Naive thymus-derived CD4-positive, alpha-beta T cell (primary cell): ENCODE results near the gene RPL5. TPM values are rescaled to one million over a fixed set of nuclear protein-coding genes. Genes with fewer than 3 reads are reported as not detected.
A peak's percentile ranks its signal among the peaks of the same experiment; 100 is the strongest.

ENCODE experiments used
- ATAC-seq: fragments of 150-1000 bp; cut with Tn5 transposase; 2 replicates; pipeline ENCODE4 v1.10.0; 2021; ENCODE audit warnings: mild to moderate bottlenecking, moderate library complexity
- CTCF ChIA-PET: fragments of 350-600 bp; sonication (Branson Sonifier 250); formaldehyde crosslinking; loops from one replicate; lab custom pipeline; 2021; ENCODE audit warnings: antibody characterized with exemption; lab: Charles Lee
- POLR2A ChIA-PET: fragments of 350-600 bp; sonication (Branson Sonifier 250); formaldehyde crosslinking; loops from one replicate; lab custom pipeline; 2021; ENCODE audit warnings: antibody characterized with exemption, inconsistent platforms; lab: Charles Lee
- DNase-seq, 9 donors: peaks; one replicate each; pipeline versions ENCODE4 v3.0.0 to v3.0.0-alpha.2; 2020 to 2022; ENCODE audit warnings: mixed read lengths in 1 of 9
- H3K27ac ChIP-seq: one replicate; pipeline ENCODE4 v1.7.0; 2013; ENCODE audit warnings: mild to moderate bottlenecking, low read depth, low read length, moderate library complexity
- H3K27me3 ChIP-seq, 2 donors: one replicate each; pipeline ENCODE4 v1.7.0; 2013; ENCODE audit warnings: low read length in 2 of 2, mild to moderate bottlenecking in 2 of 2, moderate library complexity in 2 of 2; ENCODE audit not compliant: control insufficient read depth in 2 of 2, insufficient read depth in 2 of 2
- H3K36me3 ChIP-seq, 3 experiments: 1 replicate in 2 of 3; 2 replicates in 1 of 3; pipeline ENCODE4 v1.7.0; 2013; ENCODE audit warnings: low read length in 3 of 3, mild to moderate bottlenecking in 3 of 3, moderate library complexity in 1 of 3; ENCODE audit not compliant: insufficient read depth in 3 of 3, control insufficient read depth in 2 of 3
- H3K4me1 ChIP-seq, 2 donors: one replicate each; pipeline ENCODE4 v1.7.0; 2013; ENCODE audit warnings: low read length in 2 of 2, mild to moderate bottlenecking in 2 of 2, moderate library complexity in 1 of 2; ENCODE audit not compliant: control insufficient read depth in 2 of 2, insufficient read depth in 2 of 2
- H3K4me3 ChIP-seq: 2 replicates; pipeline ENCODE4 v1.7.0; 2013; ENCODE audit warnings: mild to moderate bottlenecking, low read length
- H3K9me3 ChIP-seq, 3 experiments: 1 replicate in 2 of 3; 2 replicates in 1 of 3; pipeline ENCODE4 v1.7.0; 2013; ENCODE audit warnings: low read length in 3 of 3; ENCODE audit not compliant: control insufficient read depth in 2 of 3
- H3K27ac Mint-ChIP-seq, 9 donors: one replicate each; pipeline ENCODE4 v1.8.0; 2020 to 2022; ENCODE audit warnings: mixed read lengths in 9 of 9, mild to moderate bottlenecking in 8 of 9, moderate library complexity in 5 of 9, inconsistent platforms in 2 of 9
- H3K27me3 Mint-ChIP-seq, 5 donors: one replicate each; pipeline ENCODE4 v1.8.0; 2021 to 2022; ENCODE audit warnings: mixed read lengths in 5 of 5, mild to moderate bottlenecking in 1 of 5
- H3K36me3 Mint-ChIP-seq, 5 donors: one replicate each; pipeline ENCODE4 v1.8.0; 2020 to 2022; ENCODE audit warnings: mixed read lengths in 5 of 5, mild to moderate bottlenecking in 3 of 5, inconsistent platforms in 1 of 5
- H3K4me1 Mint-ChIP-seq, 7 donors: one replicate each; pipeline ENCODE4 v1.8.0; 2020 to 2022; ENCODE audit warnings: mixed read lengths in 7 of 7, mild to moderate bottlenecking in 3 of 7, inconsistent platforms in 1 of 7
- H3K4me3 Mint-ChIP-seq, 10 donors: one replicate each; pipeline ENCODE4 v1.8.0; 2020 to 2022; ENCODE audit warnings: mild to moderate bottlenecking in 10 of 10, mixed read lengths in 10 of 10, moderate library complexity in 6 of 10, inconsistent platforms in 2 of 10
- H3K9me3 Mint-ChIP-seq, 11 donors: one replicate each; pipeline ENCODE4 v1.8.0; 2020 to 2022; ENCODE audit warnings: mixed read lengths in 11 of 11, mild to moderate bottlenecking in 4 of 11, inconsistent platforms in 1 of 11, moderate library complexity in 1 of 11
- intact Hi-C, 2 donors: fragments of 100-400 bp; cut with micrococcal nuclease; formaldehyde crosslinking; loops; one replicate each; pipeline ENCODE4 v1.15.1; 2023
- polyA plus RNA-seq, 2 donors: library from polyadenylated mRNA; unstranded; fragments of 300-500 nt; fragmentation: Illumina TruSeq; gene quantifications; one replicate each; pipeline ENCODE4 v1.2.3, GENCODE V29; 2021
- total RNA-seq, 6 experiments: library from RNA in 5 of 6; stranded (reverse) in 5 of 6; gene quantifications; 1 replicate in 5 of 6; 2 replicates in 1 of 6; pipeline ENCODE4 v1.2.3 and lab custom pipeline; 2021 to 2026

The RPL5 gene
- total and polyA plus RNA-seq, 7 experiments from 2014 or later, result 764 to 3,358 (median 1,635) TPM

DNA sequence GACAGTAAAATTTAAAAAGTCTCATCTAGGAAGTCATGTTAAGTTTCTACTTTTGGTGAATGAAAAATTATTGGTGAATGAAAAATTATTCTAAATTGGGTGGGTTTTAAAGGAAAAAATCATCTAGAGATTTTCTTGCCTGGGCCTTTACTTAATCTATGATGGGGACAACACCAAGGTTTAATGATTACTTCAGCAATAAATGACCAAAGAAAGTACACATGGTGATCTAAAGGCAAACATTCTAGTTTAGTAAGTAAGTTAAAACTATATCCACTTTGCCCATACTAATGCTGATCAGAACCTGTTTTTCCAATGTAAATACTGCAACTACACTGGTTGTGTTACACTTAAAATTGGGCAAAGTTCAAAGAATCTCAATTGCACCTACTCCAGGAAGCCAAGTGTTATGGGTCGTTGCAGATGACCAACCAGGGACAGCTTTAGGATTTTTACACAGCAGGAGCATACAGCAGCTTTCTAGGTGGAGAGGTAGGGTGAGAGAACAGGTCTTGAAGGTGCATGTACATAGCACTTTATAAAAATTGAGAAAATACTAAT lies 14.6 kb upstream of the RPL5 start:
- H3K27ac Mint-ChIP-seq, result no peak overlapping the region
- ATAC-seq, result no peak
- intact Hi-C loops, result no loop called here

DNA sequence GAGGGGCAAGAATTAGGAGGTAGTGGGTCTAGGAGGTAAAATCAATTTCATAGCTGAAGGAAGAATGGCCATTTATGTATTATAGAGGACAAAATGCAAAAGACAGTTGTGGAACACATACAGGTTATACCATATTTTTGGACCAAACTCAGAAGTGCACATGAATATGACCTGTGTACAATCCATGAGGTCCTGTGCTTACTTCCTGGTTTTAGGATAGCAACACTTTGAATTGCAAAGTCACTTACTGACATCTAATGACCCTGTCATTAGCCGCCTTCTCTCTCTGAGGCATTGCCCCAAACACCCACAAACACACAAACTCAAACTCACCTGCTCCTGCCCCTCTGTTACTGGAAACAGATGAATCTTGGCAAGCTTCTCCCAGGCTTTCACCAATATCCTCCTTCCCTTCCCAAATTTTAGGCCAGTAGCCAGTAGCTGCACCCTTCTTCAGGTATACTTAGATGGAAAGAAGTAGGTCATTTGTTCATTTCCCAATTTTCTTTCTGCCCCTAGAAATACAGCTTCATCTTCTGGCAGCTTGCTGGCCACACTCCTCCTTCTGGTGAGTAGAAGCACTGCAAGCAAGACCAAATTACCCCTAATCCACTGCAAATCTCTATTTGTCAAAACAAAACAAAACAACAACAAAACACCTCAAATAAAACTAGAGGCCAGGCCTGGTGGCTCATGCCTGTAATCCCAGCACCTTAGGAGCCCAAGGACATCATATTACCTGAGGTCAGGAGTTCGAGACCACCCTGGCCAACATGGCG lies 13.7 kb upstream of the RPL5 start:
- no peak overlapping the region for H3K4me3 Mint-ChIP-seq
- DNase-seq, result peak in 4 of 9 donors; percentile 20 to 28 (median 28)
- peak; percentile 71 for ATAC-seq

More for the DNA sequence above, 14.6 kb upstream of the RPL5 start:
- Mint-ChIP-seq H3K36me3 (no peaks in the 10 kb centered on the region), H3K4me1 (no peaks in the 10 kb centered on the region), H3K9me3 (no peaks in the 10 kb centered on the region), H3K4me3 (no peak overlapping the region), H3K27me3 (peaks cover 0 to 48% (median 9%) of the 10 kb centered on the region in 5 donors)
- CTCF ChIA-PET, result interaction anchor here (0.6 to 4.0 kb wide), 3 partner anchors 42 to 1491 kb away, joined by 3 to 21 read pairs (median 3); no protein-coding TSS in a partner anchor
- no peaks in the 10 kb centered on the region for H3K4me1 ChIP-seq
- no peaks in the 10 kb centered on the region for H3K36me3 ChIP-seq
- DNase-seq, result no peak
- POLR2A ChIA-PET, result no interaction called here
- no peak overlapping the region for H3K4me3 ChIP-seq
- no peaks in the 10 kb centered on the region for H3K27me3 ChIP-seq
- H3K27ac ChIP-seq, result no peak overlapping the region
- H3K9me3 ChIP-seq, result no peaks in the 10 kb centered on the region

DNA sequence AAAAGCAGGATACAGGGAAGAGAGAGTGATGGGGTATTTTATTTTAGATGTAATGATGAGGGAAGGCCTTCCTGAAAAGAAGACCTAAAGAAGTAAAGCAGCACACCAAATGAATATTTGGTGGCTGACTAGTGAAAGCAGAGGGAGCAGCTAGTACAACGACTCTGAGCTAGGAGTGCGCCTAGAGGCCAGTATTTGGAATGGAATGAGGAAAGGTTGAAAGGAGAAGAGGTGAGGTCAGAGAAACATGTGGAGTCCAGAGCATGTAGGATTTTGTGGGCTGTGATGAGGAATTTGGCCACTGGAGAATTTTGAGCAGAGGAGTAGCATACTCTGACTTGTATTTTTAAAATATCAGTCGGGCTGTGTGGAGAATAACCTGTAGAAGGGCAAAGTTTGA lies 11.8 kb upstream of the RPL5 start:
- H3K9me3 Mint-ChIP-seq, result no peaks in the 10 kb centered on the region
- intact Hi-C loops, result no loop called here
- Histone ChIP-seq H3K27me3 (no peaks in the 10 kb centered on the region), H3K4me1 (no peaks in the 10 kb centered on the region), H3K9me3 (no peaks in the 10 kb centered on the region), H3K4me3 (no peak overlapping the region), H3K36me3 (no peaks in the 10 kb centered on the region), H3K27ac (no peak overlapping the region)
- no peaks in the 10 kb centered on the region for H3K4me1 Mint-ChIP-seq
- H3K27ac Mint-ChIP-seq, result no peak overlapping the region
- H3K27me3 Mint-ChIP-seq, result peaks cover 0 to 27% (median 5%) of the 10 kb centered on the region in 5 donors
- no peaks in the 10 kb centered on the region for H3K36me3 Mint-ChIP-seq
- ChIA-PET CTCF (interaction anchor here (0.7 kb wide), 1 partner anchor 8 kb away, joined by 3 read pairs; no protein-coding TSS in a partner anchor), POLR2A (interaction anchor here (0.8 kb wide), 1 partner anchor 30 kb away, joined by 3 read pairs; no protein-coding TSS in a partner anchor)
- no peak for DNase-seq
- H3K4me3 Mint-ChIP-seq, result no peak overlapping the region
- no peak for ATAC-seq

More for the DNA sequence above, 13.7 kb upstream of the RPL5 start:
- Histone ChIP-seq H3K4me1 (no peaks in the 10 kb centered on the region), H3K9me3 (no peaks in the 10 kb centered on the region), H3K27ac (no peak overlapping the region), H3K4me3 (no peak overlapping the region), H3K27me3 (no peaks in the 10 kb centered on the region), H3K36me3 (no peaks in the 10 kb centered on the region)
- intact Hi-C loops, result loop anchor here (1.0 kb wide), 3 partner anchors 32 to 821 kb away; no protein-coding TSS in a partner anchor
- CTCF ChIA-PET, result interaction anchor here (0.6 to 4.0 kb wide), 6 partner anchors 10 to 70 kb away, joined by 3 to 21 read pairs (median 5); partner anchors contain the start of gene RPL5
- Mint-ChIP-seq H3K9me3 (no peaks in the 10 kb centered on the region), H3K4me1 (no peaks in the 10 kb centered on the region), H3K27ac (peak overlapping the region in 1 of 9 donors; percentile 31), H3K27me3 (peaks cover 0 to 39% (median 9%) of the 10 kb centered on the region in 5 donors), H3K36me3 (no peaks in the 10 kb centered on the region)
- POLR2A ChIA-PET, result no interaction called here

DNA sequence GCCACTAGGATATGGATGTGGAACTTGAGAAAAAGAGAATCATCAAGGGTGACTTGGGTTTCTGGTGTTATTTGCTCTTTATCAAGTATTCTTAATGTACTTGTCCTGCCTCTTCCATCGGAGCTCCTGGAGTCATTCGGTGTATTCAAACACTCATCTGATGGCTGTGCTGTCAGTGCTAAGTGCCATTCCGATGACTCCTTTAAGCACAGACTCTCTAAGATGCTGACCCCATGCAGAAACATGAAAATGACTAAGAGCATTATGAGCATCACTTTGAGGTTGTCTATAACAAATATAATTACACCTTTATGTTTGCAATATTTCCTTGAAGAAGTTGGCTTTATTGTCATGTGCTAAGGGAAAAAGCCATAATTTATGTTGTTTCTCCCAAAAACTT lies 11.3 kb upstream of the RPL5 start:
- Histone ChIP-seq H3K27me3 (no peaks in the 10 kb centered on the region), H3K36me3 (no peaks in the 10 kb centered on the region), H3K4me3 (no peak overlapping the region), H3K9me3 (no peaks in the 10 kb centered on the region), H3K27ac (no peak overlapping the region), H3K4me1 (no peaks in the 10 kb centered on the region)
- Mint-ChIP-seq H3K9me3 (no peaks in the 10 kb centered on the region), H3K27ac (no peak overlapping the region), H3K4me3 (no peak overlapping the region), H3K27me3 (peaks cover 0 to 27% (median 5%) of the 10 kb centered on the region in 5 donors), H3K4me1 (no peaks in the 10 kb centered on the region), H3K36me3 (no peaks in the 10 kb centered on the region)
- ATAC-seq, result no peak
- intact Hi-C loops, result no loop called here
- ChIA-PET CTCF (interaction anchor here (0.7 kb wide), 1 partner anchor 8 kb away, joined by 3 read pairs; no protein-coding TSS in a partner anchor), POLR2A (interaction anchor here (0.8 kb wide), 1 partner anchor 29 kb away, joined by 3 read pairs; no protein-coding TSS in a partner anchor)
- no peak for DNase-seq

DNA sequence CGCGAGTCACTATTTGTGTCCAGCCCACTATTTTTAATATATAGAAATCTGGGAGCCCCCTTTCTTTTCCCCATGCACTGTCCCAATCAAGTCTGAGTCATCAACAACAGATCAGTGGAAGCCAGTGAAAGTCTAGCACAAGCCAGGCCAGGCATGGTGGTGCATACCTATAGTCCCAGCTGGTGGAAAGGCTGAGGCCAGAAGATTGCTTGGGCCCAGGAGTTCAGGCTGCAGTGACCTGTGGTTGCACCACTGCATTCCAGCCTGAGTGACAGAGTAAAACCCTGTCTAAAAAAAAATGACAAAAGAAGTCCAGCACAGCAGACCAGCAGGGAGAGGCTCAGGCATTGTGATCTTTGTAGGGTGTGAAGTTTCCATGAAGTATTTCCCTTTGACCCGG lies 9.0 kb upstream of the RPL5 start:
- DNase-seq (no peak), ATAC-seq (no peak)
- no peaks in the 10 kb centered on the region for H3K9me3 Mint-ChIP-seq
- ChIA-PET POLR2A (no interaction called here), CTCF (no interaction called here)
- Histone ChIP-seq H3K27ac (no peak overlapping the region), H3K36me3 (no peaks in the 10 kb centered on the region), H3K4me3 (no peak overlapping the region), H3K9me3 (no peaks in the 10 kb centered on the region), H3K27me3 (no peaks in the 10 kb centered on the region), H3K4me1 (no peaks in the 10 kb centered on the region)
- no peaks in the 10 kb centered on the region for H3K36me3 Mint-ChIP-seq
- no peak overlapping the region for H3K27ac Mint-ChIP-seq
- intact Hi-C loops, result no loop called here
- H3K27me3 Mint-ChIP-seq, result peaks cover 0 to 16% (median 0%) of the 10 kb centered on the region in 5 donors
- no peak overlapping the region for H3K4me3 Mint-ChIP-seq
- no peaks in the 10 kb centered on the region for H3K4me1 Mint-ChIP-seq

DNA sequence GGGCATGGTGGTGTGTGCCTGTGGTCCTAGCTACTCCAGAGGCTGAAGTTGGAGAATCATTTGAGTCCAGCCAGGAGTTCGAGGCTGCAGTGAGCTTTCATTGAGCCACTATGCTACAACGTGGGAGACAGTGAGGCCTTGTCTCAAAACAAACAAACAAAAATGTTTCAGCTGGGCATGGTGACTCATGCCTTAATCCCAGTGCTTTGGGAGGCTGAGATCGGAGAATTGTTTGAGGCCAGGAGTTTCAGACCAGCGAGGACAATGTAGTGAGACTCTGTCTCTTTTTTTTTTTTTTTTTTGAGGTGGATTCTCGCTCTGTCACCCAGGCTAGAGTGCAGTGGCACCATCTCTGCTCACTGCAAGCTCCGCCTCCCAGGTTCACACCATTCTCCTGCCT lies 5.0 kb upstream of the RPL5 start:
- peaks cover 0 to 1% (median 0%) of the 10 kb centered on the region in 11 donors for H3K9me3 Mint-ChIP-seq
- no peak overlapping the region for H3K27ac ChIP-seq
- H3K27me3 Mint-ChIP-seq, result peaks cover 0 to under 1% (median 0%) of the 10 kb centered on the region in 5 donors
- no peak overlapping the region for H3K27ac Mint-ChIP-seq
- ChIA-PET CTCF (no interaction called here), POLR2A (interaction anchor here (0.6 kb wide), 1 partner anchor 276 kb away, joined by 3 read pairs; no protein-coding TSS in a partner anchor)
- peaks cover 0 to 6% of the 10 kb centered on the region in 2 donors for H3K4me1 ChIP-seq
- H3K9me3 ChIP-seq, result no peaks in the 10 kb centered on the region
- peaks cover 0 to under 1% (median 0%) of the 10 kb centered on the region in 5 donors for H3K36me3 Mint-ChIP-seq
- H3K27me3 ChIP-seq, result no peaks in the 10 kb centered on the region
- intact Hi-C loops, result no loop called here
- H3K4me1 Mint-ChIP-seq, result peaks cover 0 to 5% (median 0%) of the 10 kb centered on the region in 7 donors
- H3K36me3 ChIP-seq, result no peaks in the 10 kb centered on the region
- DNase-seq (no peak), ATAC-seq (no peak)
- H3K4me3 Mint-ChIP-seq, result no peak overlapping the region
- no peak overlapping the region for H3K4me3 ChIP-seq
